Omental fat pad (tissue), 4 donors: ENCODE results near the gene ASCC3. TPM values are rescaled to one million over a fixed set of nuclear protein-coding genes. Genes with fewer than 3 reads are reported as not detected.

Experiments
- ATAC-seq: fragments of 150-250 bp; one replicate; pipeline ENCODE4 v1.9.1; 2016; ENCODE audit warnings: mild to moderate bottlenecking, moderate library complexity; ENCODE audit not compliant: low FRiP score
- DNase-seq: peaks from one replicate; pipeline ENCODE4 v3.0.0-alpha.2; 2019; ENCODE audit warnings: low spot score
- total RNA-seq, 4 donors: library from RNA; depleted of rRNA; stranded (reverse); fragments of >200 nt; gene quantifications; one replicate each; pipeline ENCODE4 v1.1.0, GENCODE V29; 2016
- TF ChIP-seq, protein P1 (sequence below), 3 donors: fragments of 450-650 bp; IDR thresholded peaks; one replicate each; pipeline ENCODE4 v1.5.1; 2016 to 2017; ENCODE audit warnings: antibody characterized with exemption in 3 of 3, mild to moderate bottlenecking in 3 of 3, moderate library complexity in 2 of 3

The ASCC3 gene
- total RNA-seq, 4 donors from 2014 or later = 20.1 to 44.8 (median 25.9) TPM

DNA sequence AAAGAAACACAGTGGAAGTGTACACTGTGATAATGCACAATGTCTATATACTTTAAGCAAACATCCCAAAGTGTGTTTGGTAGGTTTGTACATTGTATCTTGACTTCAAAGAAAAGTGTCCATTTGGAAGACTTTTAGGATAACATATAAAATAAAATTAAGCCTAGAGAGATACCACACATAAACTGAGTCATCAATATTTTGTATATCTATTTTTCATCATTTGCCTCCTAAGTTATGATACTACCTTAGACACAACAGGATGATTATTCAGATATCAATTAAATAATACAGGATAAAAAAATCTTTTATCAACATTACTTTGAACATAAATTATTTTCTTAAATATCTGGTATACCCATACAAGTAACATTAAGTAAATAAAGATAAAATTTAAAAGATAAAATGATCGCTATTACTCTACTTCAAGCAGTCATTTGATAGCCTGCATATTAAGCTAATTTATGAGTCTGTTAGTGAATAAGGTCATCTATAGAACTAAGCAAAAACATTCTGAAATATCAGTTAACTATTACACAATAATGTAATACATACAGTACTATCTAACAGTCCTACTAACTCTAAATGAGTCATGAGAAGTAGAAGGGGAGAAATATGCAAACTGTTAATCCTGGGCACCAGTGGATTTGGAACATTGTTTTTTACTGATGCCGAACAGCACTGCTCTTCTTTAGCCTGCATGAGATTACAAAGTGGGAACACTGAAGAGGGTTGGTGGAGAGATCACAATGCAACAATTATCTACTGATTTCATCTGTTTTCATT lies 258.0 kb downstream of the ASCC3 start:
- no peak for DNase-seq
- ATAC-seq = no peak
- TF ChIP-seq, protein P1, sequence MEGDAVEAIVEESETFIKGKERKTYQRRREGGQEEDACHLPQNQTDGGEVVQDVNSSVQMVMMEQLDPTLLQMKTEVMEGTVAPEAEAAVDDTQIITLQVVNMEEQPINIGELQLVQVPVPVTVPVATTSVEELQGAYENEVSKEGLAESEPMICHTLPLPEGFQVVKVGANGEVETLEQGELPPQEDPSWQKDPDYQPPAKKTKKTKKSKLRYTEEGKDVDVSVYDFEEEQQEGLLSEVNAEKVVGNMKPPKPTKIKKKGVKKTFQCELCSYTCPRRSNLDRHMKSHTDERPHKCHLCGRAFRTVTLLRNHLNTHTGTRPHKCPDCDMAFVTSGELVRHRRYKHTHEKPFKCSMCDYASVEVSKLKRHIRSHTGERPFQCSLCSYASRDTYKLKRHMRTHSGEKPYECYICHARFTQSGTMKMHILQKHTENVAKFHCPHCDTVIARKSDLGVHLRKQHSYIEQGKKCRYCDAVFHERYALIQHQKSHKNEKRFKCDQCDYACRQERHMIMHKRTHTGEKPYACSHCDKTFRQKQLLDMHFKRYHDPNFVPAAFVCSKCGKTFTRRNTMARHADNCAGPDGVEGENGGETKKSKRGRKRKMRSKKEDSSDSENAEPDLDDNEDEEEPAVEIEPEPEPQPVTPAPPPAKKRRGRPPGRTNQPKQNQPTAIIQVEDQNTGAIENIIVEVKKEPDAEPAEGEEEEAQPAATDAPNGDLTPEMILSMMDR (IDR thresholded peaks at IDR 0.05) = no peak

DNA sequence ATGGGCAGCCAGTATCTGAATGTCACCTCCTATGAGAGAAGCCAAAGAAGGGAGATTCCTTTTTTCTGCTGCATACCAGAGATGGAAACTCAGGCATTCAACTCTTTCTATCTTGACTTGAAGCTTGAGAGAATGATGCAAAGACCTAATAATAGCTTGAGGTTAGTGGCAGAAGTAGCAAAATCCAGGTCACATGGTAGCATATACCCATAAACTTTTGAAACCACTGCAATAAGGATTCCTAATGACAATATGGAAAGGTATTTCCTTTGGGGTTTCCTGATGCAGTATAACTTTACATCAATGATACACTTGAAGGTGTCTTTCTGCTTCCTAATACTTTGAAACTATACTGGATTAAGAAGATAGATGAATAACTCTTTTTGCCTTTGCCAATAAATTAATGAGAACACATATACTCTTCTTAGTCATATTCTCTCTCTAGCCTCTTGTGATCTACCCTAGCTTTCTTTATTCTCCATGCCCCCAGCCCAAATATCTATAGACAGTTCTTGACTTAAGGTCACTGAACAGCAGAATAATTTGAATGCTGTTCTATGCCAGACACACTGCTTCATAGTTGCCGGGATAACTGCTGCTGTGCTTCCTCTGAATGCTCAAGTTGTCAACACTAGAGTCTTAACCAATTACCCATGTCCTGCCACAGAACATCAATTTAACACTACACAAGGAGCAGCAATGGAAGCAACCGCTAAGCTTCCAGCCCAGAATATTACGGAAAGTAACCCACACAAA lies 260.9 kb downstream of the ASCC3 start:
- TF ChIP-seq, protein P1 (IDR thresholded peaks at IDR 0.05) = no peak
- no peak for DNase-seq
- ATAC-seq = no peak

DNA sequence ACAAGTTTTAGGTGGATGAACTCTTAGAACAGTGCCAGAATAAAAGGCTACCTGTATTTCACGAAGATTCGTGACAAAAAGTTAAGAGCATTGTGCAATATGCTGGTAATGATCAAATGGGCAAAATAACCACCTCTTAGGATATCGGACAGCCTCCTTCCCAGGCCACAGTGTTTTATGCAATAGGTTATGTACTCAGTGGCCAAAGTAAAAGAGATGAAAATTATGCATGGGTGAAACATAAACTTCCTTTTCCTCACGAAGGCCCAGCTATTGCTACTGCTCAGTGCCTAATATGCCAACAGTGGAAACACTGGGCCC lies 262.8 kb downstream of the ASCC3 start:
- TF ChIP-seq, protein P1 (IDR thresholded peaks at IDR 0.05) = no peak
- no peak for ATAC-seq
- DNase-seq = no peak

DNA sequence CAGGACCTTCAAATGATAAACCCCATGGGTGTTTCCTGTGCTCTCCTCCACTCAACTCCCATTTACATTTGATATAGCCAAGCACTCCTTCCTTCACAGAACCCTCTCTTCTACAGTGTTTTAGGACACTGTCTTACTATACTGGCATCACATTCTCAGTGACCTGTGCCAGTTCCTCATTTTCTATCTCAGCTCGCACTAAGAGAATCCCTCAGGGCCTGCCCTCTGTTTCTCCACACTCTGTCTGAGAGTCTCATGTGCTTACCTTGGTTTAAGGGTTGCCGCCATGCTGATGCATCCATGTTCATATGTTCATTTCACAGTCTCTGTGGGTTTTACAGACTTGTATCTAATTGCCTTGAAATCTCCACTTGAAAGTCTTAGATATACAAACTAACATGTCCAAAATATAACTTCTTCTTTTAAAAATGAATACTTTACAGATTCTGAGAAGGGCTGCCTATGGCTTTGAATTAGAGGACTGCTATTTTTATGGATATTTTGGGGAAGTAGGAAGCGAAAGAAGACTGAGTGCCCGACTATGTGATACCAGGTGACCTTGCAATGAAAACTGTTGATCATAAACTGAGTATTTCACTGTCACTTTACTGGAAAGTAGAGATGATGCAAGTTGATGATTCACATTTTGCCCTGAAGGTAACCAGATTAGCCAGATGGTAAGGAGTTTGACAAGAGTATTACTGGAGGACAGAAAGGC lies 263.3 kb downstream of the ASCC3 start:
- DNase-seq (no peak), ATAC-seq (no peak)
- TF ChIP-seq, protein P1 (IDR thresholded peaks at IDR 0.05) = no peak

DNA sequence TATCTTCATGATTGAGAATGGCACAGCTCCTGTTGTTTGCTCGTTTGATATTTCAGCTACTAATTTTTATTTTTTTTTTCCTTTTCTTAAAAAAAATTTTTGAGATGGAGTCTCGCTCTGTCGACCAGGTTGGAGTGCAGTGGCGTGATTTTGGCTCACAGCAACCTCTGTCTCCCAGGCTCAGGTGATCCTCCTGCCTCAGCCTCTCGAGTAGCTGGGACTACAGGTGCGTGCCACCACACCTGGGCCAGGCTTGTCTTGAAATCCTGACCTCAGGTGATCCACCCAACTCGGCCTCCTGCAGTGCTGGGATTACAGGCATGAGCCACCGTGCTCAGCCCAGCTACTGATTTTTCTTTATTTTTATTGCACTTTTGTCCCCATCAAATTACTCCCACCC lies 266.2 kb downstream of the ASCC3 start:
- DNase-seq = no peak
- TF ChIP-seq, protein P1 (IDR thresholded peaks at IDR 0.05) = no peak
- ATAC-seq = no peak

DNA sequence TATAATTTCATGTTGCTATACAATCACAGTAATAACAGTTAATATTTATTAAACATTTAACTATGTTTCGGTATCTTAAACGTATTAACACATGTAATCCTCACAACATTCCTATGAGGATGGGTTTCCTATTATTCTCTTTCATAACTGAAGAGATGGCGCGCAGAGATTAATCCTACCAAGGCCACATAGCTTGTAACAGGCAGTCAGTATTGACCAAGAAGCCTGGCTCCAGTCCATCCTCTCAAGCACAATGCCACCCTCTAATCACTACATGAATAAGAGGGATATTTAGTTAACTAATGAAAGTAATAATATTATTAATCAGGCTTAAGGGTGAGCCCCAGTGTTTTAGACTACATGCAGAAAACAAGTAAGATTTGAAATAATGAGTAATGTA lies 266.7 kb downstream of the ASCC3 start:
- DNase-seq = no peak
- TF ChIP-seq, protein P1 (IDR thresholded peaks at IDR 0.05) = no peak
- no peak for ATAC-seq
